ENCODE data around the gene PC.

The PC gene

GRCh38 chr11:66882561-66883015, 75.6 kb downstream of the PC start:
- no peak for DNase-seq

- DNase-seq = no peak
These were observed 76.2 kb downstream of the PC start for GRCh38 chr11:66881927-66882452.

GRCh38 chr11:66881451-66881835, 76.7 kb downstream of the PC start:
- DNase-seq = no peak

- peak; percentile 47 for DNase-seq
These were observed 77.4 kb downstream of the PC start for GRCh38 chr11:66880496-66881450.

GRCh38 chr11:66879999-66880398, 78.2 kb downstream of the PC start:
- no peak for DNase-seq

- DNase-seq = no peak
These were observed 78.6 kb downstream of the PC start for GRCh38 chr11:66879583-66879982.

GRCh38 chr11:66879000-66879399, 79.2 kb downstream of the PC start:
- no peak for DNase-seq

GRCh38 chr11:66878474-66878873, 79.7 kb downstream of the PC start:
- DNase-seq = no peak

GRCh38 chr11:66877588-66878385, 80.4 kb downstream of the PC start:
- DNase-seq = no peak

GRCh38 chr11:66875378-66875777, 82.8 kb downstream of the PC start:
- DNase-seq = no peak

GRCh38 chr11:66874232-66874631, 84.0 kb downstream of the PC start:
- no peak for DNase-seq

GRCh38 chr11:66871521-66871901, 86.7 kb downstream of the PC start:
- no peak for DNase-seq

GRCh38 chr11:66870616-66871520, 87.3 kb downstream of the PC start:
- DNase-seq = no peak

GRCh38 chr11:66870131-66870530, 88.1 kb downstream of the PC start:
- no peak for DNase-seq

GRCh38 chr11:66869567-66869870, 88.7 kb downstream of the PC start:
- DNase-seq = no peak

- peak; percentile 83 for DNase-seq
These were observed 89.2 kb downstream of the PC start for GRCh38 chr11:66868726-66869566.

GRCh38 chr11:66868082-66868725, 90.0 kb downstream of the PC start:
- DNase-seq = no peak

GRCh38 chr11:66867425-66868040, 90.7 kb downstream of the PC start:
- DNase-seq = no peak

- no peak for DNase-seq
These were observed 91.6 kb downstream of the PC start for GRCh38 chr11:66866511-66866986.

- no peak for DNase-seq
These were observed 92.2 kb downstream of the PC start for GRCh38 chr11:66866007-66866406.
